ENCODE measurements around the gene POLL.

Gene POLL

DNA sequence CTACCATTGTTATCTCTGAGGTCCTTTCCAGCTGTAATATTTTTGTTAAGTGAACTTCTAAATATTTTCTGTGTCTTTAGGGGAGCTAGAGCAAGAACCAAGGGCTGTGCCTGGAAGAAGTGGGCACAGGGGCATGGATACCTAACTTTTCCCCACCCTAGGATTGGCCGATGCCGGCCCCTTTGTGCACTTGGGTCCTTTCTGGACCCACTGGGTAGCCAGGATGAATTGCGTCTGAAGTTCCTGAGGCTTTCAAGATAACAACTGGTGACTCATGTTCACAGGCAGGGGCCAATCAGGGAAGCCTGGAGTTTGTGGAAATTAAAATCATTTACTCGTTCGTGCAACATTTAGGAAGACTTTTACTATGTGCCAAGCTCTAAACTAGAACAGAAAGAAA lies 822 bp upstream of the POLL start:
- H3K4me1 ChIP-seq (ENCODE audit: control insufficient read depth, low read length) = peaks cover 34% of the 10 kb centered on the region
- H3K27me3 ChIP-seq (ENCODE audit: control insufficient read depth, low read length) = no peaks in the 10 kb centered on the region
- peaks cover 11% of the 10 kb centered on the region for H3K36me3 ChIP-seq (ENCODE audit: control insufficient read depth, low read length)
- peaks cover 13% of the 10 kb centered on the region for H3K79me2 ChIP-seq (ENCODE audit: control insufficient read depth, low read length)
- no peaks in the 10 kb centered on the region for H3K9me3 ChIP-seq (ENCODE audit: control insufficient read depth, insufficient read depth, low read length)
- H3K27ac ChIP-seq (ENCODE audit: low read depth, low read length) = no peak overlapping the region
- no peaks in the 10 kb centered on the region for H4K20me1 ChIP-seq (ENCODE audit: control insufficient read depth, insufficient read depth, low read depth, low read length)
- TF ChIP-seq EZH2phosphoT487 (IDR thresholded peaks at IDR 0.05; ENCODE audit: borderline replicate concordance, low read length) (no peak), CTCF (IDR thresholded peaks at IDR 0.05; ENCODE audit: low read depth, low read length, poor library complexity, severe bottlenecking) (no peak)
- H3K4me2 ChIP-seq (ENCODE audit: low read length) = peak overlapping the region; percentile 94
- H3K4me3 ChIP-seq (ENCODE audit: low read length) = peak overlapping the region; percentile 95
- H3F3A ChIP-seq (ENCODE audit: control insufficient read depth, insufficient read depth) = no peaks in the 10 kb centered on the region
- no peaks in the 10 kb centered on the region for H3K9me2 ChIP-seq (replicated peaks; ENCODE audit: control insufficient read depth, low read length)

DNA sequence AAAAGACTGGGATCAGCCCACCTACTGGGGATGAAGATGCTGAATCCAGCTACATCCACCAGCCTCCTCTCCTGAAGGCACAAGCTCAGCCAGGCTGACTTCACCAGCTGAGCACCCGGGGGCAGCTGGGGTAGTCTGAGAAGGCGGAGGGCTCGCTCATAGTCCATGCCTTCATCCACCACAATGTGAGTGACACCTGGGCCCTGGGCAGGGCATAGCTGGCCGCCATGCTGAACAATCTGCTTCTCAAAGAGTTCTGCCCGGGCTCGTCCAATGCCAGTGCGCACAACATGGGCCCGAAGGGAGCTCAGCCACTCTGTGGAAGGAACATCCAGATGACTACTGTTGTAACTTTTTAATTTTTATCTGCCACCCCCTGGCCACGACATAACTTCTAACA lies 2.2 kb downstream of the POLL start:
- TF ChIP-seq EZH2phosphoT487 (IDR thresholded peaks at IDR 0.05; ENCODE audit: borderline replicate concordance, low read length) (no peak), CTCF (IDR thresholded peaks at IDR 0.05; ENCODE audit: low read depth, low read length, poor library complexity, severe bottlenecking) (no peak)

GRCh38 chr10:101580486-101581399 lies 7.3 kb downstream of the POLL start:
- Histone ChIP-seq H3K27ac (ENCODE audit: low read depth, low read length) (no peak overlapping the region), H3K79me2 (ENCODE audit: control insufficient read depth, low read length) (no peaks in the 10 kb centered on the region), H3K36me3 (ENCODE audit: control insufficient read depth, low read length) (peaks cover 16% of the 10 kb centered on the region), H4K20me1 (ENCODE audit: control insufficient read depth, insufficient read depth, low read depth, low read length) (peaks cover 4% of the 10 kb centered on the region; the same call in 1 of the 2 replicates), H3K9me2 (replicated peaks; ENCODE audit: control insufficient read depth, low read length) (no peaks in the 10 kb centered on the region), H3K4me1 (ENCODE audit: control insufficient read depth, low read length) (no peaks in the 10 kb centered on the region), H3F3A (ENCODE audit: control insufficient read depth, insufficient read depth) (no peaks in the 10 kb centered on the region), H3K4me3 (ENCODE audit: low read length) (no peak overlapping the region), H3K4me2 (ENCODE audit: low read length) (no peak overlapping the region), H3K27me3 (ENCODE audit: control insufficient read depth, low read length) (no peaks in the 10 kb centered on the region), H3K9me3 (ENCODE audit: control insufficient read depth, insufficient read depth, low read length) (no peaks in the 10 kb centered on the region)
- TF ChIP-seq CTCF (IDR thresholded peaks at IDR 0.05; ENCODE audit: low read depth, low read length, poor library complexity, severe bottlenecking) (no peak), EZH2phosphoT487 (IDR thresholded peaks at IDR 0.05; ENCODE audit: borderline replicate concordance, low read length) (no peak)

More for the DNA sequence above, 2.2 kb downstream of the POLL start:
- H3K27me3 ChIP-seq (ENCODE audit: control insufficient read depth, low read length) = no peaks in the 10 kb centered on the region
- H3K9me3 ChIP-seq (ENCODE audit: control insufficient read depth, insufficient read depth, low read length) = no peaks in the 10 kb centered on the region
- no peaks in the 10 kb centered on the region for H3F3A ChIP-seq (ENCODE audit: control insufficient read depth, insufficient read depth)
- no peaks in the 10 kb centered on the region for H4K20me1 ChIP-seq (ENCODE audit: control insufficient read depth, insufficient read depth, low read depth, low read length)
- no peak overlapping the region for H3K4me2 ChIP-seq (ENCODE audit: low read length)
- H3K9me2 ChIP-seq (replicated peaks; ENCODE audit: control insufficient read depth, low read length) = no peaks in the 10 kb centered on the region
- no peak overlapping the region for H3K27ac ChIP-seq (ENCODE audit: low read depth, low read length)
- H3K79me2 ChIP-seq (ENCODE audit: control insufficient read depth, low read length) = peaks cover 13% of the 10 kb centered on the region
- H3K4me1 ChIP-seq (ENCODE audit: control insufficient read depth, low read length) = peaks cover 18% of the 10 kb centered on the region
- peaks cover 21% of the 10 kb centered on the region for H3K36me3 ChIP-seq (ENCODE audit: control insufficient read depth, low read length)
- no peak overlapping the region for H3K4me3 ChIP-seq (ENCODE audit: low read length)

Data from DOHH2 (cell line).